GM19239 (cell line): ENCODE measurements around the gene GRK6.
A peak's percentile ranks its signal among the peaks of the same experiment; 100 is the strongest.

Source experiments
- DNase-seq: peaks from one replicate; pipeline ENCODE4 v3.0.0; 2011; ENCODE audit warnings: low spot score; ENCODE audit not compliant: insufficient read length
- FAIRE-seq: peaks from 2 replicates; lab custom pipeline; 2011; peaks lifted over from hg19 to GRCh38; lab: Jason Lieb, UNC

The GRK6 gene

GRCh38 chr5:177449140-177450061 lies 22.9 kb downstream of the GRK6 start:
- FAIRE-seq (no peak), DNase-seq (no peak)

GRCh38 chr5:177450667-177451424 lies 24.4 kb downstream of the GRK6 start:
- no peak for FAIRE-seq
- no peak for DNase-seq

GRCh38 chr5:177452688-177453638 lies 26.5 kb downstream of the GRK6 start:
- DNase-seq (no peak), FAIRE-seq (no peak)

- DNase-seq (no peak), FAIRE-seq (peak; percentile 82)
Observed at GRCh38 chr5:177453852-177454396, 27.4 kb downstream of the GRK6 start.

- FAIRE-seq: peak; percentile 95
- peak; percentile 95 for DNase-seq
Observed at GRCh38 chr5:177454397-177455035, 28.0 kb downstream of the GRK6 start.

GRCh38 chr5:177455036-177455660 lies 28.7 kb downstream of the GRK6 start:
- peak; percentile 71 for DNase-seq
- FAIRE-seq: peak; percentile 92

GRCh38 chr5:177455661-177456590 lies 29.4 kb downstream of the GRK6 start:
- DNase-seq: peak; percentile 90
- peak; percentile 84 for FAIRE-seq

- DNase-seq (no peak), FAIRE-seq (no peak)
Observed at GRCh38 chr5:177456591-177456964, 30.1 kb downstream of the GRK6 start.

- FAIRE-seq: peak; percentile 96
- DNase-seq: peak; percentile 99
Observed at GRCh38 chr5:177456976-177457851, 30.7 kb downstream of the GRK6 start.

- no peak for FAIRE-seq
Observed at GRCh38 chr5:177457852-177458681, 31.6 kb downstream of the GRK6 start.

GRCh38 chr5:177458912-177459350 lies 32.5 kb downstream of the GRK6 start:
- DNase-seq: no peak
- FAIRE-seq: no peak

More at GRCh38 chr5:177457852-177458681, 31.6 kb downstream of the GRK6 start:
- no peak for DNase-seq

GRCh38 chr5:177459357-177459756 lies 32.9 kb downstream of the GRK6 start:
- no peak for FAIRE-seq
- no peak for DNase-seq

- FAIRE-seq (no peak), DNase-seq (no peak)
Observed at GRCh38 chr5:177459819-177460628, 33.5 kb downstream of the GRK6 start.

- FAIRE-seq (peak; percentile 11), DNase-seq (no peak)
Observed at GRCh38 chr5:177462021-177462670, 35.7 kb downstream of the GRK6 start.

- FAIRE-seq (no peak), DNase-seq (no peak)
Observed at GRCh38 chr5:177465044-177465443, 38.6 kb downstream of the GRK6 start.
